ENCODE data around the gene SLC31A2.
"Not testable (repeated sequence)": the region's sequence is repeated elsewhere in the genome, so short reads cannot be mapped to it uniquely, and the experiment has no call there.

SLC31A2 gene

GRCh38 chr9:113150670-113151611, at the start of gene SLC31A2:
Gene SLC31A2 (plus strand): TSS chr9:113151007. CDS start chr9:113151075, 68 bp downstream.
- in situ Hi-C loops (cut with MboI; ENCODE audit: low sequenced_read_pairs): loop anchor here (25.0 kb wide), 1 partner anchor 239 kb away; no protein-coding TSS in a partner anchor

GRCh38 chr9:113105345-113105744, 45.5 kb upstream of the SLC31A2 start:
- in situ Hi-C loops (cut with MboI; ENCODE audit: low sequenced_read_pairs): not testable (repeated sequence)

- in situ Hi-C loops (cut with MboI; ENCODE audit: low sequenced_read_pairs): not testable (repeated sequence)
Measured at GRCh38 chr9:113111065-113111951, 39.5 kb upstream of the SLC31A2 start.

GRCh38 chr9:113112706-113113510, 37.9 kb upstream of the SLC31A2 start:
- in situ Hi-C loops (cut with MboI; ENCODE audit: low sequenced_read_pairs): not testable (repeated sequence)

- in situ Hi-C loops (cut with MboI; ENCODE audit: low sequenced_read_pairs): not testable (repeated sequence)
Measured at GRCh38 chr9:113118829-113119228, 32.0 kb upstream of the SLC31A2 start.

GRCh38 chr9:113125386-113126035, 25.3 kb upstream of the SLC31A2 start:
- in situ Hi-C loops (cut with MboI; ENCODE audit: low sequenced_read_pairs): no loop called here

- in situ Hi-C loops (cut with MboI; ENCODE audit: low sequenced_read_pairs): no loop called here
Measured at GRCh38 chr9:113129466-113129865, 21.3 kb upstream of the SLC31A2 start.

- in situ Hi-C loops (cut with MboI; ENCODE audit: low sequenced_read_pairs): no loop called here
Measured at GRCh38 chr9:113129884-113130283, 20.9 kb upstream of the SLC31A2 start.

GRCh38 chr9:113131689-113132151, 19.1 kb upstream of the SLC31A2 start:
- in situ Hi-C loops (cut with MboI; ENCODE audit: low sequenced_read_pairs): no loop called here

GRCh38 chr9:113137196-113138168, 13.3 kb upstream of the SLC31A2 start:
- in situ Hi-C loops (cut with MboI; ENCODE audit: low sequenced_read_pairs): no loop called here

GRCh38 chr9:113138760-113139159, 12.0 kb upstream of the SLC31A2 start:
- in situ Hi-C loops (cut with MboI; ENCODE audit: low sequenced_read_pairs): no loop called here

- in situ Hi-C loops (cut with MboI; ENCODE audit: low sequenced_read_pairs): no loop called here
Measured at GRCh38 chr9:113139225-113139829, 11.5 kb upstream of the SLC31A2 start.

GRCh38 chr9:113139953-113140352, 10.9 kb upstream of the SLC31A2 start:
- in situ Hi-C loops (cut with MboI; ENCODE audit: low sequenced_read_pairs): no loop called here

- in situ Hi-C loops (cut with MboI; ENCODE audit: low sequenced_read_pairs): not testable (repeated sequence)
Measured at GRCh38 chr9:113140896-113141295, 9.9 kb upstream of the SLC31A2 start.

- in situ Hi-C loops (cut with MboI; ENCODE audit: low sequenced_read_pairs): no loop called here
Measured at GRCh38 chr9:113143432-113144227, 7.2 kb upstream of the SLC31A2 start.

- in situ Hi-C loops (cut with MboI; ENCODE audit: low sequenced_read_pairs): no loop called here
Measured at GRCh38 chr9:113148372-113148705, 2.5 kb upstream of the SLC31A2 start.

GRCh38 chr9:113148781-113149510, 1.9 kb upstream of the SLC31A2 start:
- in situ Hi-C loops (cut with MboI; ENCODE audit: low sequenced_read_pairs): no loop called here
